Ramos (cell line): ENCODE data around the gene HDAC7.
"Not testable (repeated sequence)": the region's sequence is repeated elsewhere in the genome, so short reads cannot be mapped to it uniquely, and the experiment has no call there.

Experiments
- in situ Hi-C: fragments of 300-500 bp; cut with MboI; formaldehyde crosslinking; loops from one replicate; pipeline ENCODE4 v1.14.3; 2022; ENCODE audit warnings: low sequenced_read_pairs; ENCODE audit not compliant: unreplicated experiment

HDAC7 gene

DNA sequence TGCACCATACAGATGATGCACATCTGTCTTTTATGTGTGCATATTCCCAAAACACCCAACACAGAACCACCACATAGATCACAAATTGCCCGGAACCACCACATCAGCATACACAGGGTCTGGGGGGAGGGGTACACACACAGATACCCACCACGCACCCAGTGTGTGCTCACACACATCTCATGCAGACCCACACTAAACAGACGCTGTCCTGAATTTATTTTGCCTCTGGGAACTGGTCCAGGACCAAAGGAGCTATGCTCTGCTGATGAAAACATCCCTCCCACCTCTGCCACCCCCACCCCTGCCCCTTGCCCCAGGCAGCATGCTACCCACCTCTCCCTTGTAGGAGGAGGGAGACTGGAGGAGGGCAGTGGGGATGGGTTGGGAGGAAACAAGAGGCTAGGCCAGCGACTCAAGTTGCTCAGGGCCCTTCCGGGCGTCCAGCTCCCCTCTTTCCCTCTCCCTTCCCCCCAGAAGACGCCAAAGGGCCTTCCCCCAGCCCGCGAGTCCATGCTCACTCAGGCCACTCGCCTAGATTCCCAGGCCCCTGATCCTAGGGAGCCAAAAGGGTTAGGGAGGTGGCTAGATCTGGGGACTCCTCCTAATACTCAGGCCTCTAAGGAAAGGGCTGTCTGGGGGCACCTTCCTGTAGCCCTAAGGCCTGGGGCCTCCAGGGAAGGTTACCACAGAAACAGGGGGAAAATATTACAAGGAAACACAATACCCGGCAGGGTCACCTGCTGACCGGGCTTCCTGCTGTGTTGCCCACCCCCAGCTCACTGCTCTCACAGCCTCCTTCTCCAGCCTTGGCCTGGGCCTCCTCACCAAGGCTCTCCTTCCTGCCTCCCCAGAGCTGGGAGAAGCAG is 3.1 kb downstream of the HDAC7 start:
- in situ Hi-C loops = no loop called here

DNA sequence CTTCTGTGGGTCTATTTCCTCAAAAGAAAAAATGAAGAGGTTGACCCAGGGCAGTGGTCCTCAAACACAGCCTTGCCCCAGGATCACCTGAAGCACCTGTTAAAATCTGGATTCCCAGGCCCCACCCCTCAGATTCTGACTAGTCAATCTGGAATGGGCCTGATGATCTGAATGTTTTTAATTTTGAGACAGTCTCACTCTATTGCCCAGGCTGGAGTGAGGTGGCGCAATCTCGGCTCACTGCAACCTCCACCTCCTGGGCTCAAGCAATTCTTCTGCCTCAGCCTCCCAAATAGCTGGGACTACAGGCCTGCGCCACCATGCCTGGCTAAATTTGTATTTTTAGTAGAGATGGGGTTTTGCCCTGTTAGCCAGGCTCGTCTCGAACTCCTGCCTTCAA is 4.3 kb downstream of the HDAC7 start:
- in situ Hi-C loops = not testable (repeated sequence)

DNA sequence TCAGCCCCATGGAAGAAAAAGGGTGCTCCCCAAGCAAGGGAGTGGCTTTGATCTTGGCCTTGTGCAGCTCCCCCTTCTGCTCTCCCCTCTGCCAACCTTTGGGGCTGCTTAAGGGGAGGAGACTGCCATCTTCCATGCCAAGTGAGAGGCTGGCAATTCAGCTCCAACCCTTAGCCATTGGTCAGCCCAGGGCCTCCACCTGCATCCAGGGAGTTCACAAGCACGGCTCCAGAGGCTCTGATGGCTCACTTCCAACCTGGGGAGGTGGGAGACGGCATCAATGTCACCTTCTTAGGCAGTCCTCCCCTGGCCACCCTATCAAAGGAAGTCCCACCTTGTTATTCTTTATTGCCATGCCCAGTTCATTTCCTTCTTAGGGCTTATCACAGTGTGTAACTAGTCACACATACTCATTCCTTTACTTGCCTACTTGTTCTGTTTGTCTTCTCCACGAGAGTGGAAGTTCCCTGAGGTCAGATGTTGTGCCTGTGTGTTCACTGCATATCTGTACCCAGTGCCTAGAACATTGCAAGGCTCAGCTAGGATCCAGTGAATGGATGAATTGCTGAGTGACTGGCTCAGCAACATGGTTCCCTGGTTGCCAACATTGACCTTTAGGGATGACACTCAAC is 5.0 kb downstream of the HDAC7 start:
- in situ Hi-C loops = no loop called here

DNA sequence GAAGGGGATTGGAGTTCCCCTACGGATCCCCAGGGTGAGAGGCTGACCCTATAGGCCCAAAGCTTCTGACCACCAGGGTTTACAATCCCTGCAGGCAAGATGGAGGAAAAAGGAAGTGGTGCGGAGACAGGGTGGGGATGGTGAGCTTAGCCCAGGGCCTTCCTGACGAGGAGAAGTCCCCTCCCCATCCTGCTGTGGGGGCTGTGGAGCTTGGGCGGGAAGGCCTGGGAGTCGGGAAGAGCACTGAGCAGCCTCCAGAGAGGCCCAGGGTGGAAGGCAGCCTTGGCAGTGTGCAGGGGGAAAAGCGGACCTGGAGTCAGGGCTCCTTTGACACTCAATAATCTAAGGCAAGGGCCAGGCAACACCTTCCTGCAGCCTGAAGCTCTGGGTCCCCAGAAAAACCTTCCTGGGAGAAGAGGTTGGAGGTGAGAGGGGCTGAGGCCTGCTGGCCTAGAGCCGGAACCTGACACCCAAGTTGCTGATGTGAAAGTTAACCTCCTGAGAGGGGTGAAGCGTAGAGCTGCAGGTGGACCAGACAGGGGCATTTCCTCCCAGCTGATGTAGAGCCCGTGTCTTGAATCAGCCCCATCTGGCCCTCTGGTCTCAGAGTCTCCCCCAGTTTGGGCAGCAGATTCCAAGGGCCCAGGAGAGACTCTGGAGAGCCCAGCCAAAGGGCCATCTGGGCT is 6.0 kb downstream of the HDAC7 start:
- in situ Hi-C loops = no loop called here

DNA sequence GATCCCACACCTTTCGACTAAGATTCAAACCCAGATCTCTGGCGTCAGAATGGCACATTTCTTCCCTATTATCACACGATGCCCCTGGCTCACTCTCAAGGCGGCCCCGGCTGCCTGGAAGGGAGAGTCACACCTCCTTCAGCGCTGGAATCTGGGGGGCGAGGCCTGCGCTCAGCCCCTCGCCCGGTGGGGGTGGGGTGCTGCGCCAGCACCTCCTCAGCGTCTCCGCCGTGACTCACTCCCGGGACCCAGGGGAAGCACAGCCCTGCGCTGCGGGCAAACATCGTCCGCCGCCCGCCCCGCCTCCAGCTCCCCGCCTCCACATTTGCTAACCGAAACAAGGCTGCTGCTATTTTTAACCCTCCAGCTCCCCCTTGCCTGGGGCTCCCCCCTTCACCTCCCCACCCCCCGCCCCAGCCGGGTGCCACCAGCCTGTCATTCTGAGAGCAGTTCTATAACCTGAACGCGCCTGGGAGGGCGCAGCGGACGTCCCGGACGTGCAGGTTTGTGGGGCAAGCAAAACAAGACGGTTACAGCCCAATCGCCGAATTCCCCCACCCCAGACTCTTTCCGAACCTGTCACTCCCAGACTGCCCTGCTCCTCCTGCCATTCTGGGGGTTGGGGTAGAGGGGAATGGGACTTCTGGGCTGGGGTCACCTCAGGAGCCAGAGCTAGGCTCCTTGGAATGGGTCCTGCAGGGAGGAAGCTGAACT is 6.7 kb downstream of the HDAC7 start:
- in situ Hi-C loops = no loop called here

DNA sequence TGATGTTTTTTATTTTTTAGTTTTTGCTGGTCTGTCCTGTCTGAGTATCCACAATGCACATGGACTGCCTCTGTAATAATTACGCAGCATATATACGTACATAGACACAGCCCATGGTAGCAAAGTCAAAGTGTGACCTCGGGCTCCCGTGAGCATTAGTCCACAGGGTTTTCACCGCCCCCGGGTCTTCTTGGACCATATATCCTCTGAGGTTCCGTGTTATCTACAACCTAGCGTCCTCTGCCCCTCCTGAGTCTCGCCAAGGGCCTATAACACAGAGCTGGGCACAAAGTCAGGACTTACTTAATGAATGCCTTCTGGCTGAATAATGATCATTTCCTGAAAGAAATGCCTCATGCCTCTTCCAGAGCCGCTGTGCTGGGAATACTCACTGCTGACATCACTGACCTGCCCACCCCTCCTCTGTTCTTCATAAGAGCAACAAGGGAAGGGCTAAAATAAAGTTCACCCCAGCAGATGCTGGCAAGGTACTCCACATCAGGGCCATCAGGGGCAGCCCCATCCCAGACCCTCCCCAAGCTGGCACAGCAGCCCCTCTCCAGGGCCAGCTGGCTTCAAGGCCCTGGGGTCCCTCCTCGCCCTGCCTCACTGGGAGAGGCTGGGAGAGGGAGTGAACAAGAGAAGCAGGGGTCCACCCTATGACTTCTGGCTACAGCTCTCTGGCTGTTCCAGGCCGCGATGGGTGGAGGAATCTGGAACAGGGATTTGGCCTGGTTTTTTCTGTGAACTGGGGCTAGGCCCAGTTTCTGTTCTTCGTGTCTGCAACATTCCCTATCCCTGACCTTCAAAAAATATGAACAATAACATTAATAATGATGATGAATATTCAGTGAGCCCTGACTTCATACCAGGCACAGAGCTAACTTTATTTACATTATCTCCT is 7.9 kb downstream of the HDAC7 start:
- in situ Hi-C loops = no loop called here

DNA sequence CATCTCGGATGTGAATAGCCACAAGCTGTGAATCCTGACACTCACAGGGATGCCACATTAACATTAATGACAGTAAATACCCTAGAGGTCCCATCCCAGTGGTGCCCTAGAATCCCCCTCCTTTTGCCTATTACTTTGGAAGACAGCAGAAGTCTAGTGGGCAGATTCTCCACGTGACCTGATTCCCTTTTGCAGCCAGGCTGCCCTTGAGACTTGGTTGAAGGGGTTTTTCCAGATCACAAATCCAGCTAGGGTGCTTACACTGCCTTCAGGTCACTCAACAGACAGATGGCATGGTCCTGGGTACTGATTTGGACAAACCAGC is 8.7 kb downstream of the HDAC7 start:
- in situ Hi-C loops = no loop called here

DNA sequence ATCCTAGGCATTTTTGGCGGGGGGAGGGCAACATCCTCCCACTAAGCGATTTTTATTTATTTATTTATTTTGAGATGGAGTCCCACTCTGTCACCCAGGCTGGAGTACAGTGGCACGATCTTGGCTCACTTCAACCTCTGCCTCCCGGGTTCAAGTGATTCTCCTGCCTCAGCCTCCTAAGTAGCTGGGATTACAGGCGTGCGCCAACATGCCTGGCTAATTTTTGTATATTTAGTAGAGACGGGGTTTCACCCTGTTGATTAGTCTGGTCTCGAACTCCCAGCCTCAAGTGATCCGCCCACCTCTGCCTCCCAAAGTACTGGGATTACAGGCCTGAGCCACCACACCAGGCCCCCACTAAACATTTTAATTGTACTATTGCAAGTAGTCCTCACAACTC is 10.2 kb downstream of the HDAC7 start:
- in situ Hi-C loops = not testable (repeated sequence)

DNA sequence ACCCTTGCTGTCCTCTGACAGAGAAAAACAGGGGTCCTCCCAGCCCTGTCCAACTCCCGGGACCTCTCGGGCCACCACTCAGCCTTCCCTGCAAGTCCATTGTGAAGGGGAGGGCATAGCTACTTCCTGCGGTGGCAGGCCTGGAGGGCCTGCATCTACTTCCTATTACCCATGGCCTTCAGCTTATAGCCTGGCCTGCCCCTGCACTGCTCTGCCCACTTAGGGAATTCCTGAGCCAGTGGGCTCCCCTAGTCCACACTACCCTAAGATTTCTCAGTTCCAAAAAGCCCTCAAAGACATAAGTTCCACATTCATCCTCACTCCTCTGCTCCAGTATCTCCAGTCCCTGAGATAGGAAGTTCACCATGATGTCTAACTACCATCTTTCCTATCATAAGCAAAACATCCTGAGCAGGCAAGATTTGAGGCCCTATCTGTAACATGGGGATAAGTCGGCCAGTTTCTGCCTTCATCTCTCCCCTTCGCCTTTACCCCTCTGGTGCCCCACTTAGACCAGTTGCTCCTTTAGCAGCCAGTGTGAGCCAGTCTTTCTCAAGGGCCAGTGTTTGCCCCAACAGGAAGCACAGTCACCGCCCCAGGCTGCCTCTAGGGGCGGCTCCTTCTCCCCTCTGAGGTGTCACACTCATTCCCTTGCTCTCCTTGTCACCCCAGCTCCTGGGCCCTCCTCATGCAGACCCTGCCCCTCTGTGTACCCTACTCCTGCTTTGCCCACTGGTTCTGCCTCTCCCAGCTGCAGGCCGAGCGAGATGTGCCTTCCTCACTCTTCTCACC is 10.9 kb downstream of the HDAC7 start:
- in situ Hi-C loops = no loop called here

DNA sequence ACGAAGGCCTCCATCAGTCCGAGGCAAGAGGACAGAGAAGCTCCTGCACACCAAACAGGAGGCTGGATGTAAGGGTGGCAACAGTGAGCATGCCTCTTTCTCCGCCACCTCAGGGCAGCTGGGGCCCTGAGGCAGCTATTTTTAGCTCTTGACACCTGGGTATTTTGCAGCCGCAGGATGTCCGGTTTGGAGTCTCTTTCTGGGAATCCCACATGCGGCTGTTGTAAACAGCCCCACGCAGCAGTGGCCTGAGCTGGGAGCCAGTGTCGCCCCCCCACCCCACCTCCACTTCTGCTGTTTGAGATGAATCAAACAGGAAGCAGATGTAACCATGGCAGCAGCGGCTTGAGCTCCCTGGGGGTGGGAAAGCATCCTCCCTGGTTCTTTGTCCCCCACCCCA is 11.7 kb downstream of the HDAC7 start:
- in situ Hi-C loops = no loop called here

DNA sequence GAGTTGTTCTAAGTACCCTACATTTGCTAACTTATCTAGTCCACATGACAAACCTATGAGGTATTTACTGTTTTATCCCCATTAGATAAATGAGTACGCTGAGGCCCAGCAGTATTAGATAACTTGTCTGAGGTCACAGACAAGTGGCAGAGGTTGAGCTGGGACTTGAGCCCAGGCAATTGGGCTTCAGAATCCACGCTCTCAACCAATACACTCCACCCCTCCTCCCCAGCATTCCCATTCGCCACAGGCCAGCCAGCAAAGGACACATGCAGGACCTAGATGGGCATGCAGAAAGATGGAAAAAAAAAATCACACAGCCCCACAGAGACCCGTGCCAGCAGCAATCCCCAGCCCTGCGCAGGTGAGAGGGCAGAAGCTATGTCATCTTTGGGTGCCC is 12.4 kb downstream of the HDAC7 start:
- in situ Hi-C loops = no loop called here

DNA sequence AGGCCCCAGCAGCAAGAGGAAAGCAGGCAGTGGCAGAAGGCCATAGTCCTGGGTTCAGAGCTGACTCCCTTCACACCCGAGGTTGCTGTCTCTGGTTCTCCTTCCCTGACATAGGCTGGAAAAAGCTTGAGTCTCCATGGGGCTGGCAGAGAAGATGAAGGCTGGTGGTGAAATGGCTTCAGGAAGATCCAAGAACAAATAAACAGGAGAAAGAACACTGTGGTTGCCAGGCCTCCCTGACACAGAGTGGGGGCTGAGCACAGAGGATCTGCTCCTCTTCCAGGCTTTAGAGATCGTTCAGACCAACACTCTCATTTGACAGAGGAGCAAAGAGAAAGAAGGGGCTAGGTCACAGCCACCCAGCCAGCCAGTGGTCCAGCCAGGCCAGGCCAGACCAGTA is 14.3 kb downstream of the HDAC7 start:
- in situ Hi-C loops = no loop called here

DNA sequence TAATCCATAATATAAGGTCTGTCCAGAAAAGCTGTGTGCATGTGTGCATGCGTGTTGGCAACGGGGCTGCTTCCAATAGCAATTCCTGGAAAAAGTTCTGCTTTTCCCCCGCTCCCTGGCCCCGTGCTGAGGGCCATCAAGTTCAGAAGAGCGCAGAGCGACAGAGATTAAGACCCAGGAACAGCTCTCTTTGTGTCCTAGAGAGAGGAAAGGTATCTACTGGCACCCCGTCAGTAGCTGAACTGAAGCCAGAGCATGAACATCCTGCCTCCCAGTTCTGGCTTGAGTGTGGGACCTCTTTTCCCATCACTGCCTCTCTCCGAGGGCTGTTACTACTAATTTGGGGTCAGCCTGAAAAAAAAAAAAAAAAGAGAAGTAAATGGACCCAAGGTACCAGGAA is 15.5 kb downstream of the HDAC7 start:
- in situ Hi-C loops = no loop called here

DNA sequence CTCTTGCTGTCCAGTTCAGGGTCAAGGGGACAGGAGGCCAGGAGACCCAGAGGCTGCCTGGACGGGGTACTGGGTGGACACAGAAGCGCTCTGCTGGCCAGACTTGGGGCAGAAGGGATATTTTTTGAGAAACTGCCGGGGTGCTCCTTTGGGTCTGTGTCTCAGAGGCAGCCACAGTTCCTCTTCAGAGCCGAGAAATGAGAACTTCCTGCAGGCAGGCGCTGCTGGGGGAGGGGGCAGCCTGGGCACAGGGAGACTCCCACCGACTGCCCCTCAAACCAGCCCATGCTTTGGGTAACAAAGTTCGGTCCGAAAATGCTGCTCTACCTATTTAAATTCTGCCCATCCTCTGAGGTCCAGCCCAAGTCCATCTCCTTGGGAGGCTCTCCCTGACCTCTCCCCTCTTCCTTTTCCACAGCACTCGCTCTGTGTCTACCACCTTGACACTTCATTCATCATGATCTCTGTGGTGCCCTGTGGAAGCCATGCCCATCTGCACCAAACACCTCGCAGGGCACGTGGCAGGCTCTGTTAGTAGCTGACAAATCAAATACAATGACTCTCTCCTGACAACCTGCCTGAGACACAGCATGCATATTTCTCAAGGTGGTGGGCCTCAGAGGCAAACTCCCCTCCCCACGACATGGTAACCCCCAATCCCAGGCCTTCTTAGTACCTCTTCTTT is 16.4 kb downstream of the HDAC7 start:
- in situ Hi-C loops = no loop called here

DNA sequence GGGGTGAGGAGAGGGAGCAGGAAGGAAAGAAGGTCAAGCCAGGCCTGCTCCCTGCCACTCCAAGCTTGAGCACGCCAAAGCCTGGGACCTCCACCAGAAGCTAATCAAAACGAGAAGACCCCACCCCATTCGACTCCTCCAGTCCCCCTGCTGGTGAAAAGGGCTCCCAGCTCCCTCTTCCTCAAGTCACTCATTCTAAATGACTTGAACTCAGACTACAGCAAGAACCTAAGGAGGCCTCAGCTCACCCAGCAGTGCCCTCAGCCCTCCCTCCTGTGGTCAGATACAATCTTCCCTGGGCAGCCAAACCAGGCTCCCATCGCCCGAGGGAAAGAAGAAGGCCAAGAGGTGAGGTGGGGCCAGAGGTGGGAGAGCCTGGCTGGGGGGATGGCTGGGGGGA is 17.4 kb downstream of the HDAC7 start:
- in situ Hi-C loops = no loop called here

DNA sequence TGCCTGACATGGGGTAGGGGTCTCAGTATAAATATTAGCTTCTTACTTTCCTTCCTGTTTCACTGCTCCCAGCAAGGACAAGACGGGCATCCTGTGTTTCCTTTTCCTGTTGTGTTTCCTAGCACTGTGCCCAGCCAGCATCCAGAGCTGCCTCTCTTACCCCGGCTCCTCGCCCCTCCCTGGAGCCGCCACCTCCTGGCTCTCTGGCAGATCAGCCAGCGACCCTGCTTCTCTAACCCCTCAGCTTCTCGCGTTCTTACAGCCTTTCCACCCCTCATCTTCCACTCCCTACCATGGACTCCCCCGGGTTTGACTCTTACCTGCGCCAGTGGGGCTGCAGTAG is 17.8 kb downstream of the HDAC7 start:
- in situ Hi-C loops = no loop called here

DNA sequence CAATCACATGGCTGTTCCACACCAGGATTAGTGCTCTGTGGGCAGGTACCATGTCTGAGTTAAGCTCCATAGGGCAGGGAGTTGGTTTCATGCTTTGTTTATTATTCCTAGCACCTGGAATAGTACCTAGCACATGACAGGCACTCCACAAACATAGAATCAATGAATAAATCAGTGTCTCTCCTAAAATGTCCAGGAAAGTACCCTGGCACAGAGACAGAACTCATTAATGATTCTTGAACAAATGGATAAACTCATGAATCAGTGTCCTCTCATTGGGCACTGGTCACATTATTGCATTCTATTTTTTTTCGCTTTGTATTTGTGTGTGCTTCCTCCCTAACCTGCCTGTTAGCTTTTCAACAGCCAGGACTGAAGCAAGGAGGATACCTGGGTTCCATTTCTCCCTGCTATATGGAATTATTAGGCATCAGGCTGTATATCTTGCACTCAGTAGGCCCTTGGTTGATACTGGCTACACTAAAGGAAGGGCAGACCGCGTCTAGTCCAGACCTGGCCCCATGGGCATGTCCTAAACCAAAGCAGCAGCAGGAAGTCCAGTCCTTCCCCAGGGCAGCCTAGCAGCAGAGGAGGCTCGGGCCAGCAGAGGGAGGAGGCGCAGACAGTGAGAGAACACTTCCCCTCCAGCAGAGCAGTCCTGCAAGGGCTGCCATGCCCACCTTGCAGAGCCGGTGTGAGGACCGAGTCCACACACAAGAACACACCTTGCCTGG is 18.4 kb downstream of the HDAC7 start:
- in situ Hi-C loops = no loop called here

DNA sequence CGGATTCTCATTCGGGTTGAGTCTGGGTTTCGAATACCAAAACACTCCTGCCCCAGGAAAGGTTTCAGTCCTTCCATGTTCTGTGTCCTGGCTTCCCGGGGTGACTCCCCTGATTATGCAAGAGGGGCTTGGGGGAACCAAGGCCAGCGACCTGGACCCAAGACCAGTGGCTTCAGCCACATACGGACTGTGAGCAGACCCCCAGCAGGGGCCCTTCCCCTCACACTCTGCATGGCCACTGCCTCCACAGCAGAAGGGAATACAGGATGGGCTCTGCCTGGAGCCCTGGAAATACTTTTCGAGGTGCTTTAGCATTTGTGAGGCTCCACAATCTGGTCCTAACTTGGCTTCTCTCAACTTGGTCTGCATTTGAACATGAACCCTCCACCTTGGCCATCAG is 19.1 kb downstream of the HDAC7 start:
- in situ Hi-C loops = no loop called here
